Lung (tissue), 12 donors: ENCODE results near the gene VSIG10. TPM values are rescaled to one million over a fixed set of nuclear protein-coding genes. Genes with fewer than 3 reads are reported as not detected.
A peak's percentile ranks its signal among the peaks of the same experiment; 100 is the strongest.

ENCODE experiments used
- ATAC-seq: fragments of 200-7000 bp; cut with Tn5 transposase; one replicate; pipeline ENCODE4 v1.9.1; 2020; ENCODE audit warnings: moderate number of reproducible peaks; ENCODE audit not compliant: insufficient read depth, low FRiP score
- DNase-seq, 3 donors: peaks; one replicate each; pipeline ENCODE4 v3.0.0-alpha.2; 2013 to 2017
- H3K27ac ChIP-seq, 2 donors: one replicate each; pipeline ENCODE4 v1.5.1; 2013; ENCODE audit warnings: mild to moderate bottlenecking in 2 of 2, moderate library complexity in 2 of 2, control low read depth in 1 of 2, inconsistent platforms in 1 of 2, low read depth in 1 of 2, low read length in 1 of 2
- H3K27me3 ChIP-seq, 3 donors: one replicate each; pipeline ENCODE4 v1.5.1; 2013; ENCODE audit warnings: low read length in 2 of 3; ENCODE audit not compliant: control insufficient read depth in 3 of 3, insufficient read depth in 3 of 3
- H3K36me3 ChIP-seq, 4 donors: one replicate each; pipeline ENCODE4 v1.5.1; 2013; ENCODE audit warnings: low read length in 4 of 4, mild to moderate bottlenecking in 1 of 4, moderate library complexity in 1 of 4; ENCODE audit not compliant: control insufficient read depth in 4 of 4, insufficient read depth in 4 of 4
- H3K4me1 ChIP-seq, 5 donors: one replicate each; pipeline ENCODE4 v1.5.1; 2013; ENCODE audit warnings: low read length in 5 of 5, mild to moderate bottlenecking in 2 of 5, moderate library complexity in 1 of 5; ENCODE audit not compliant: control insufficient read depth in 5 of 5, insufficient read depth in 5 of 5
- H3K4me3 ChIP-seq: one replicate; pipeline ENCODE4 v1.5.1; 2013; ENCODE audit warnings: mild to moderate bottlenecking, control low read depth, moderate library complexity
- H3K9ac ChIP-seq, 2 donors: one replicate each; pipeline ENCODE4 v1.5.1; 2013; ENCODE audit warnings: low read length in 2 of 2, control low read depth in 1 of 2; ENCODE audit not compliant: insufficient read depth in 1 of 2
- H3K9me3 ChIP-seq, 4 donors: one replicate each; pipeline ENCODE4 v1.5.1; 2013; ENCODE audit warnings: low read length in 3 of 4, mild to moderate bottlenecking in 1 of 4, moderate library complexity in 1 of 4; ENCODE audit not compliant: control insufficient read depth in 4 of 4, insufficient read depth in 3 of 4
- WGBS, 2 donors: extraction: QIAGEN DNeasy Blood & Tissue Kit; methylation state at CpG; one replicate each; pipeline ENCODE4 v1.1.7; 2013; 5-methylcytosine and 5-hydroxymethylcytosine counted together
- polyA plus RNA-seq, 2 donors: library from polyadenylated mRNA; stranded (reverse); fragments of 200-250 nt; gene quantifications; one replicate each; pipeline ENCODE4 v1.2.1, GENCODE V29; 2013
- total RNA-seq, 2 donors: library from RNA; depleted of rRNA in 1 of 2; stranded (reverse); fragments of >200 nt in 1 of 2; gene quantifications; one replicate each; pipeline ENCODE4 v1.2.1, GENCODE V29; 2014 to 2021
- TF ChIP-seq, protein P1 (sequence below): IDR thresholded peaks from 2 replicates; pipeline ENCODE4 v1.5.1; 2012; ENCODE audit warnings: mild to moderate bottlenecking; ENCODE audit errors: control extremely low read depth, extremely low read depth
- donor health status: control.
- donor health status: control.
- donor health status: Bipolar disorder and iron deficiency.
- donor health status: healthy.
- donor health status: DM: yes; HTN: yes; CAD: no.

Gene VSIG10
- total and polyA plus RNA-seq, 4 donors = 11.0 to 51.4 (median 32.2) TPM

DNA sequence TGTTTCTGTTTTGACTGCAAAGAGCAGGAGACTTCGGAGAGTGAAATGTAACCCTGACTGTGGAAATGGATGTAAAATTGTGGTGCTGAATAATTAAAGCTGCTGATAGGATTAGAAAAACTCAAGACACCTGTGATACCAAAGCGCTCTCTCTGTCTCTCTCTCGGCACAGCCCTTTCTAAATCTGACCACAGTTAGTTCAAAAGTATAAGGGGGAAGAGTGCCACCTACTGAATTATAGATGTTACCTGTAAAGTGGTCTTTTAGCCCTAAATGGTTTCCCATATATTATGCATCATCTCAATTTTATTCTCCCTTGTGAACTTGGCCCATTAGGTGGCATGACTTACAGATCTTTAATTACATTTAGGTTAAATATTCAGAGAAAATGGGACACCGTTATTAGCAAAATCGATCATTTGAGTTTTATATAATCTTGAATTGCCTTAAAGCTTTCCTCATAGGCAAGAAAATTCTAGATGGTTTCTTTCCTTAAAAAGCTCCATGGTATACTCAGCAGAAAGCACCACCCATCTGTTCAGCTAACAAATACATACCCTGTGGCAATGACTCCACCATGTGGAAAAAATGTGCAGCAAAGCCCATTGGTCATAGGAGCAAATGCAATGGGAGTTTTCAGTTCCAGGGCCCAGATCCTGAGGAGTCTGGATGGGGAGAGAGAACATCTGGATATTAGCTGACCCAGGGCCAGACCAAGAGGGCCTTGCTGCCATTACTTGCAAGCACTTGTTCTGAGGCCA, 69.2 kb downstream of the VSIG10 start:
- no peak for ATAC-seq
- no peak overlapping the region for H3K27ac ChIP-seq
- TF ChIP-seq, protein P1, sequence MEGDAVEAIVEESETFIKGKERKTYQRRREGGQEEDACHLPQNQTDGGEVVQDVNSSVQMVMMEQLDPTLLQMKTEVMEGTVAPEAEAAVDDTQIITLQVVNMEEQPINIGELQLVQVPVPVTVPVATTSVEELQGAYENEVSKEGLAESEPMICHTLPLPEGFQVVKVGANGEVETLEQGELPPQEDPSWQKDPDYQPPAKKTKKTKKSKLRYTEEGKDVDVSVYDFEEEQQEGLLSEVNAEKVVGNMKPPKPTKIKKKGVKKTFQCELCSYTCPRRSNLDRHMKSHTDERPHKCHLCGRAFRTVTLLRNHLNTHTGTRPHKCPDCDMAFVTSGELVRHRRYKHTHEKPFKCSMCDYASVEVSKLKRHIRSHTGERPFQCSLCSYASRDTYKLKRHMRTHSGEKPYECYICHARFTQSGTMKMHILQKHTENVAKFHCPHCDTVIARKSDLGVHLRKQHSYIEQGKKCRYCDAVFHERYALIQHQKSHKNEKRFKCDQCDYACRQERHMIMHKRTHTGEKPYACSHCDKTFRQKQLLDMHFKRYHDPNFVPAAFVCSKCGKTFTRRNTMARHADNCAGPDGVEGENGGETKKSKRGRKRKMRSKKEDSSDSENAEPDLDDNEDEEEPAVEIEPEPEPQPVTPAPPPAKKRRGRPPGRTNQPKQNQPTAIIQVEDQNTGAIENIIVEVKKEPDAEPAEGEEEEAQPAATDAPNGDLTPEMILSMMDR = no peak
- no peak overlapping the region for H3K9ac ChIP-seq
- H3K9me3 ChIP-seq = no peaks in the 10 kb centered on the region
- WGBS, 2 donors = 91 to 94% methylated on average over 5 of the region's 5 CpGs
- no peak overlapping the region for H3K4me3 ChIP-seq
- no peaks in the 10 kb centered on the region for H3K4me1 ChIP-seq
- peak; percentile 33 to 66 (median 64) for DNase-seq
- H3K36me3 ChIP-seq = peaks cover 39 to 60% (median 50%) of the 10 kb centered on the region in 4 donors
- no peaks in the 10 kb centered on the region for H3K27me3 ChIP-seq

DNA sequence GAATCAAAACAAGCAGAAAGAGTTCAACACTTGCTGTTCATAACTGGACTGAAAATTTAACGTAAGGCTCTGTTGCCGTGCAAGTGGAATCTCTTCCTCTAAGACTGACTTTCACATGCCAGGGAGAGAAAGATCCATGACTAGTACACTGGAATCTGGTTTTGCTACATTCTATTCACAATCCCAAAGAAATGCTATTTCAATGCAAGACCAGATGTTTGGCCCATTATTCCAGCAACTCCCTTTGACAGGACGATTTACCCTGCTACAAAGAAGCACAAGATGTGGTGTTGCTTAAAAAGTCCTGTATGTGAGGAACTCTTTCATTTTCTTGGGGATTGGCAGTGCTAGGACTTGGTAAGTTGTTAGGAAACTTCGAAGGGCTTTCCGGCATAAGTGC, 69.9 kb downstream of the VSIG10 start:
- 86 to 88% methylated on average over 5 of the region's 5 CpGs for WGBS, 2 donors
- DNase-seq (peak in 2 of 3 donors; percentile 33 to 40), ATAC-seq (no peak)
- no peak overlapping the region for H3K9ac ChIP-seq
- no peaks in the 10 kb centered on the region for H3K4me1 ChIP-seq
- H3K4me3 ChIP-seq = no peak overlapping the region
- H3K9me3 ChIP-seq = no peaks in the 10 kb centered on the region
- no peaks in the 10 kb centered on the region for H3K27me3 ChIP-seq
- no peak overlapping the region for H3K27ac ChIP-seq
- TF ChIP-seq, protein P1 = no peak
- H3K36me3 ChIP-seq = peaks cover 40 to 58% (median 47%) of the 10 kb centered on the region in 4 donors

DNA sequence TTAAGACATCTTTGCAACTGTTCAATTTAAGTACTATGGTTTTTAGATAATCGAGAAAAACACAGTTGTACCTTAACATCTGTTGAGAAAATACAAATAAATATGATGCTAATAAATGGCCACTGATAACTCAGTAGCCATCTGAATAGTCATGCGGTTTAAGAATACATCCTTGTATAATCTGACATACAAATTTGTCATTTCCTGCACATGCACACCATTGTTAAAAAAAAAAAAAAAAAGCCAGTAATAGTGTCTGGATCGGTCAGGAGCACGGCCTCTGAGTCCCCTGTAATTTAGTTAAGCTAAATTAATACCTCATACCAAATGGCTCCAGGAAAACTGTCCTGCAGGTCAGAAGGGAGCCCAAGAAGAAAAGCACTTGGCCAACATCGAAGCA, 70.5 kb downstream of the VSIG10 start:
- Histone ChIP-seq H3K36me3 (peaks cover 41 to 58% (median 46%) of the 10 kb centered on the region in 4 donors), H3K4me3 (no peak overlapping the region), H3K9ac (no peak overlapping the region), H3K9me3 (no peaks in the 10 kb centered on the region), H3K4me1 (no peaks in the 10 kb centered on the region), H3K27me3 (no peaks in the 10 kb centered on the region), H3K27ac (peak overlapping the region in 1 of 2 donors; percentile 56)
- WGBS, 2 donors = 79 to 87% methylated on average over 5 of the region's 5 CpGs
- no peak for ATAC-seq
- DNase-seq = no peak
- TF ChIP-seq, protein P1 = no peak
